K562 (cell line): ENCODE measurements around the gene RARRES2. TPM values are rescaled to one million over a fixed set of nuclear protein-coding genes. Genes with fewer than 3 reads are reported as not detected.

Source experiments
- CBX8 ChIP-seq: fragments of 200-600 bp; sonication (generic); IDR thresholded peaks from 2 replicates; pipeline ENCODE4 v1.6.1; 2012; ENCODE audit warnings: borderline replicate concordance, mixed run types, low read depth, mild to moderate bottlenecking, moderate library complexity, mixed read lengths, low read length, control low read depth, inconsistent platforms; ENCODE audit not compliant: poor library complexity, severe bottlenecking; ENCODE audit errors: extremely low read depth
- CCAR2 ChIP-seq: fragments of 200-400 bp; formaldehyde crosslinking; IDR thresholded peaks from 2 replicates; pipeline ENCODE4 v1.6.1; 2017; ENCODE audit warnings: mild to moderate bottlenecking, low read depth, low read length
- ILK ChIP-seq: fragments of 450-650 bp; IDR thresholded peaks from 2 replicates; pipeline ENCODE4 v1.6.1; 2016; ENCODE audit warnings: missing genetic modification characterization, low read depth, mild to moderate bottlenecking, missing compliant biosample characterization, moderate library complexity, borderline replicate concordance
- IRF2 ChIP-seq: sonication (generic); formaldehyde crosslinking; IDR thresholded peaks from 2 replicates; pipeline ENCODE4 v1.8.1; 2022; ENCODE audit warnings: mild to moderate bottlenecking, missing genetic modification reagents
- NCOA2 ChIP-seq, 2 experiments: fragments of 450-650 bp; IDR thresholded peaks; 2 replicates each; pipeline ENCODE4 v1.6.1; 2018; ENCODE audit warnings: mild to moderate bottlenecking in 2 of 2, moderate library complexity in 1 of 2; ENCODE audit not compliant: partially characterized antibody in 2 of 2
- NFIC ChIP-seq: fragments of 450-650 bp; IDR thresholded peaks from 2 replicates; pipeline ENCODE4 v1.6.1; 2017; ENCODE audit warnings: mild to moderate bottlenecking, inconsistent platforms
- NUFIP1 ChIP-seq: fragments of 450-650 bp; IDR thresholded peaks from 2 replicates; pipeline ENCODE4 v1.6.1; 2018; ENCODE audit not compliant: partially characterized antibody
- PATZ1 ChIP-seq: fragments of 250-450 bp; sonication (Bioruptor Pico); IDR thresholded peaks from 2 replicates; pipeline ENCODE4 v1.5.0; 2020; ENCODE audit warnings: mild to moderate bottlenecking, borderline replicate concordance
- PML ChIP-seq: IDR thresholded peaks from 2 replicates; pipeline ENCODE4 v1.6.1; 2012; ENCODE audit warnings: low read length, inconsistent platforms
- SAFB2 ChIP-seq: fragments of 200-400 bp; formaldehyde crosslinking; IDR thresholded peaks from 2 replicates; pipeline ENCODE4 v1.6.1; 2018; ENCODE audit warnings: borderline replicate concordance, low read length, low read depth, moderate library complexity; ENCODE audit not compliant: severe bottlenecking
- SFPQ ChIP-seq: fragments of 200-400 bp; formaldehyde crosslinking; IDR thresholded peaks from 2 replicates; pipeline ENCODE4 v1.6.1; 2017; ENCODE audit warnings: mild to moderate bottlenecking, low read depth, low read length, moderate library complexity
- SIN3B ChIP-seq: fragments of 450-650 bp; IDR thresholded peaks from 2 replicates; pipeline ENCODE4 v1.6.1; 2017; ENCODE audit warnings: low read depth, mild to moderate bottlenecking, moderate library complexity
- TCF7L2 ChIP-seq: fragments of 150-350 bp; IDR thresholded peaks from 2 replicates; pipeline ENCODE4 v1.6.1; 2016; ENCODE audit warnings: low read depth, mild to moderate bottlenecking, low read length, moderate library complexity
- XRCC3 ChIP-seq: fragments of 450-650 bp; IDR thresholded peaks from 2 replicates; pipeline ENCODE4 v1.6.1; 2017; ENCODE audit warnings: mild to moderate bottlenecking, moderate library complexity
- ZMIZ1 ChIP-seq, 2 experiments: fragments of 150-350 bp in 1 of 2; IDR thresholded peaks; 2 replicates each; pipeline ENCODE4 v1.6.1; 2012 to 2016; ENCODE audit warnings: low read depth in 2 of 2, low read length in 2 of 2, mild to moderate bottlenecking in 1 of 2, moderate library complexity in 1 of 2
- ZNF740 ChIP-seq, 3 experiments: fragments of 200-800 bp in 1 of 3; sonication (Bioruptor generic) in 1 of 3; sonication (generic) in 1 of 3; formaldehyde crosslinking in 1 of 3; IDR thresholded peaks; 2 replicates each; pipeline versions ENCODE4 v1.6.1 to v1.8.0; 2016 to 2022; ENCODE audit warnings: mild to moderate bottlenecking in 2 of 3, missing compliant biosample characterization in 2 of 3, missing genetic modification characterization in 2 of 3, missing genetic modification reagents in 1 of 3
- polyA plus RNA-seq, 8 experiments: library from polyadenylated mRNA; depleted of rRNA in 4 of 8; stranded (reverse) in 5 of 8; unstranded in 3 of 8; fragments of >200 nt; fragmentation: Nextera tagmentation in 2 of 8; fragmentation: Illumina TruSeq in 1 of 8; extraction: Ambion mirVana in 2 of 8; extraction: Trizol in 1 of 8; gene quantifications; 2 replicates each; pipeline versions ENCODE4 v1.2.1 to v1.2.3, GENCODE V29; 2011 to 2014; ENCODE audit warnings: inconsistent platforms in 1 of 8, missing spikeins in 1 of 8
- total RNA-seq, 7 experiments: library from RNA; depleted of rRNA in 6 of 7; stranded (reverse); fragments of >200 nt in 6 of 7; fragmentation: Illumina TruSeq in 2 of 7; extraction: Trizol in 2 of 7; gene quantifications; 2 replicates each; pipeline versions ENCODE4 v1.2.1 to v1.2.3, GENCODE V29; 2011 to 2021; ENCODE audit warnings: low replicate concordance in 1 of 7

RARRES2 gene
- total and polyA plus RNA-seq, 9 of the 15 experiments (the other 6 are each of a cell fraction or from before 2014, with no cell fraction given), result 0.11 to 1.7 (median 0.23) TPM; not detected in 6

GRCh38 chr7:150322833-150323681 is 18.4 kb downstream of the RARRES2 start, which contains the start of the genes ACTR3C and LRRC61 (continued):
- TF ChIP-seq PATZ1 (CRISPR knock-in tag) (peak; percentile 82; the same call in 1 of the 2 replicates), CCAR2 (no peak), XRCC3 (no peak), IRF2 (CRISPR knock-in tag) (no peak), PML (peak; percentile 62), NUFIP1 (peak; percentile 11), TCF7L2 (peak; percentile 86), ZMIZ1 (IDR thresholded peaks at IDR 0.05; ENCODE audit: low read depth in 2 of 2, low read length in 2 of 2) (no peak; a peak in 2 of 4 replicates), SFPQ (no peak), NFIC (peak; percentile 37; the same call in 1 of the 2 replicates), CBX8 (no peak), NCOA2 (IDR thresholded peaks at IDR 0.05; ENCODE audit: partially characterized antibody in 2 of 2) (no peak), ILK (tag) (no peak), SIN3B (0 out of 2 replicates have a peak, but pooled peaks have one; percentile 10), SAFB2 (no peak), ZNF740 (CRISPR knock-in tag; IDR thresholded peaks at IDR 0.05) (peak; percentile 84), ZNF740 (tag; IDR thresholded peaks at IDR 0.05) (peak in 1 of 2 experiments; percentile 63; a peak in 1 of 4 replicates)
